Body of pancreas (tissue), 4 donors: ENCODE data around the gene UGT8.

ENCODE experiments used
- CTCF ChIP-seq, 7 experiments: fragments of 450-650 bp in 4 of 7; fragments of 200-600 bp in 3 of 7; sonication (generic) in 3 of 7; IDR thresholded peaks; one replicate each; pipeline ENCODE4 v1.5.1; 2016 to 2019; ENCODE audit warnings: antibody characterized with exemption in 7 of 7
- POLR2A ChIP-seq, 3 donors: fragments of 450-650 bp; IDR thresholded peaks; one replicate each; pipeline ENCODE4 v1.6.1; 2016; ENCODE audit warnings: antibody characterized with exemption in 3 of 3, mild to moderate bottlenecking in 2 of 3

- no peak for TF ChIP-seq CTCF (IDR thresholded peaks at IDR 0.05)
- TF ChIP-seq POLR2A (IDR thresholded peaks at IDR 0.05): no peak
These were observed 7.6 kb downstream of the UGT8 start for GRCh38 chr4:114606245-114606644.
